Mucosa of descending colon (tissue), 3 donors: ENCODE data around the gene SELENOP. TPM values are rescaled to one million over a fixed set of nuclear protein-coding genes. Genes with fewer than 3 reads are reported as not detected.

ENCODE experiments used
- ATAC-seq: fragments of 200-7000 bp; cut with Tn5 transposase; one replicate; pipeline ENCODE4 v1.9.1; 2020; ENCODE audit warnings: mild to moderate bottlenecking, moderate library complexity
- DNase-seq, 3 donors: peaks; one replicate each; pipeline ENCODE4 v3.0.0-alpha.2; 2020
- H3K36me3 ChIP-seq: fragments of 200-600 bp; one replicate; pipeline ENCODE4 v1.8.0; 2021; ENCODE audit warnings: low read depth, mild to moderate bottlenecking
- H3K4me1 ChIP-seq: fragments of 200-600 bp; one replicate; pipeline ENCODE4 v1.8.0; 2021; ENCODE audit warnings: low read depth, mild to moderate bottlenecking
- H3K4me3 ChIP-seq: fragments of 200-600 bp; one replicate; pipeline ENCODE4 v1.8.0; 2021; ENCODE audit warnings: mild to moderate bottlenecking
- H3K9me3 ChIP-seq: fragments of 200-600 bp; one replicate; pipeline ENCODE4 v1.8.0; 2021; ENCODE audit warnings: mild to moderate bottlenecking
- CTCF ChIP-seq: fragments of 200-600 bp; IDR thresholded peaks from one replicate; pipeline ENCODE4 v1.8.0; 2022; ENCODE audit warnings: antibody characterized with exemption, mild to moderate bottlenecking
- intact Hi-C, 2 donors: fragments of 100-400 bp; cut with DNase I in 1 of 2; cut with micrococcal nuclease in 1 of 2; formaldehyde crosslinking; loops; one replicate each; pipeline versions ENCODE4 v1.11.0 to v1.11.1; 2022; cut with DNase I, micrococcal nuclease
- long read RNA-seq, 2 donors: library from polyadenylated mRNA; unstranded; transcript quantifications; one replicate each; pipeline ENCODE4 v2.0.0, GENCODE V29; 2019 to 2021
- total RNA-seq, 3 donors: library from RNA; stranded (reverse); fragmentation: NEBNext Ultra II Directional in 2 of 3; extraction: Animal tissue kit (Norgen Biotek cat#: 25700) in 2 of 3; gene quantifications; one replicate each; pipeline versions ENCODE4 v1.2.1 to v1.2.4, GENCODE V29; 2021 to 2023
- donor health status: DM: no; HTN: no; CAD: no; lungs with moderate emphysema.
- donor health status: DM: no; HTN: no; CAD: no.
- donor health status: DM: no; HTN: yes; CAD: no.

Gene SELENOP
- 1,000 to 10,000 TPM; 1,113 to 2,199 (median 1,750) TPM for total RNA-seq
- long read RNA-seq, donor 1, transcript SELENOP-209 (6 exons, 1,853 nt): minor isoform, 159 of 1,582 reads
- long read RNA-seq, donor 1, transcript SELENOP-208 (6 exons, 787 nt): minor isoform, 29 of 1,582 reads
- long read RNA-seq, donor 1, transcript SELENOP-214 (5 exons, 2,243 nt): major isoform, 1,267 of 1,582 reads
- long read RNA-seq, donor 1, transcript SELENOP-202 (3 exons, 799 nt): minor isoform, 10 of 1,582 reads
- long read RNA-seq, donor 1, partial matches to known transcripts: 16 of 1,582 reads
- long read RNA-seq, donor 1, other reads (novel, unspliced or antisense): 90 of 1,582 reads
- long read RNA-seq, donor 2, transcript SELENOP-209 (6 exons, 1,853 nt): minor isoform, 405 of 2,203 reads
- long read RNA-seq, donor 2, transcript SELENOP-208 (6 exons, 787 nt): minor isoform, 29 of 2,203 reads
- long read RNA-seq, donor 2, transcript SELENOP-214 (5 exons, 2,243 nt): major isoform, 1,354 of 2,203 reads
- long read RNA-seq, donor 2, transcript SELENOP-202 (3 exons, 799 nt): minor isoform, 15 of 2,203 reads
- long read RNA-seq, donor 2, partial matches to known transcripts: 64 of 2,203 reads
- long read RNA-seq, donor 2, other reads (novel, unspliced or antisense): 329 of 2,203 reads

DNA sequence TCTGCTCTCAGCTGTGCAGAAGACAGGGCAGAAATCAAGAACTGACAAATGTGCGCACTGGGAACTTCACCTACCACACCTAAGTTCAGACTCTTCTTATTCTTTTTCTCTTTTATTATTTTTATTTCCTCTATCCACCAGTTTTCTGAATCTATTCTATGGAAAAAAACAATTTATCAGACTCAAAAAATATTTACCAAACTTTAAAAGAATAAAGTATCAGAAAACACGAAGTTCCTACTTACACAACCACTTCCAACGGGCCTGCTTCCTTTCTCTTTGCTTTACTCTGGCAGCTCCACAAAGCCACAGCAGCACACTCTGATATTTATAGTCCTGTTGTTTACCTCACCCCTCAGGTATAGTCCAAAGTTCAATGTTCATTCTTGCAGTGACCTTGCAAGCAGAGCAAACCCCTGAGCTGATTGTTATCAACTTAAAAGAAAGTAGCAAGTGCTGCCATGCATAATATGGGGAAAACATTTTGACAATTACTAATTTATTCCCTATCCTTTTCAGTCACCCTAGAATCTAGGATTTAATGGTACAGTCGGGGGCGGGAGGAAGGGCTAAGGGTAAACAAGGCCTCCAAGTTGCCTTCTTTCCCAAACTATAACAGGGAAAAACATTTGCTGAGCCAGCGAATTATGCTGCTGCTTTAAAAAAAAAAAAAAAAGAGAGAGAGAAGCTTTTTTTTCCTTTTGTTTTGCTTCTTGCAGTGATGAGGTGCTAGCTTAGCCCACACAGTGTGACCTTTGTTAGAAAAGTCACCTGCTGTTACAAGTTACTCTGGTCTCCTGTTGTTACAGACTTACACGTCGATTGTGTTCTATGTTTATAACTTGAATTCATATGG lies at the start of gene SELENOP:
Gene SELENOP (minus strand): TSS at position 302 of the 856 bp plus-strand sequence. CDS start 3,539 bp downstream, outside the sequence.
- Histone ChIP-seq H3K9me3 (no peaks in the 10 kb centered on the region), H3K4me3 (peak within 1 kb of the TSS; percentile 20), H3K4me1 (peaks cover 8% of the 10 kb centered on the region), H3K36me3 (peaks cover 4% of the 10 kb centered on the region)
- ATAC-seq (peak; percentile 96), DNase-seq (peak in 1 of 3 donors; percentile 80)
- no peak for TF ChIP-seq CTCF
- intact Hi-C loops: no loop called here

GRCh38 chr5:42858687-42859086 lies 47.0 kb upstream of the SELENOP start:
- peak; percentile 52 for ATAC-seq
- Histone ChIP-seq H3K4me1 (peaks cover 13% of the 10 kb centered on the region), H3K9me3 (no peaks in the 10 kb centered on the region), H3K4me3 (no peak overlapping the region), H3K36me3 (no peaks in the 10 kb centered on the region)
- DNase-seq: peak in 1 of 3 donors; percentile 35
- TF ChIP-seq CTCF: no peak
- intact Hi-C loops: no loop called here

DNA sequence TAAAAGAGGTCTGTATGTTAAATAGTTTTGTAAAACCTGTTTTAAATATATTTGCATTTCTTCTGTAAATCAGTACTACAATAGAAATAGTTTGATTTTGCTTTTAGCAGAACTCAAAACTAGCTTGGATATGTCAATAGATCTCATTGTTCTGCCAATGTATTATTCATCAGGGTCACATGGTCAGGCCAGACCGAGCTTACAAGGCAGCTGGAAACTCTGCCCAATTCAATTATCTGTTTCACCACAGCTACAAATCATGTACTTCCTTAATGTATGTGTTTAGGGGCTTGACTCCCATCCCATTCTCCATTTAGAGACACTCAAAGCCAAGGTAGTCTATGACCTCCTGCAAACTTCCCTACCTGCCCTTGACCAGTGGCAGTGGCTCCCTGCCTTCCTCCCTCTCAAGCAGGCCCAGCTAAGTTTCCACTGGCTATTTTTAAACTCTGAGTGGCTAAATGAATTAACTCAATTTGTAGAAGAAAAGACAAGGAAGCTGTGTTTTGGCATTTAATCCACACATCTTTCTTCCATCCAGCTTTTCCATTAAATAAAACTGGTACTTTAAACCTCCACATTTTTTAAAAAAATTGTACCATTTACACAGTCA lies 46.4 kb upstream of the SELENOP start:
- intact Hi-C loops: no loop called here
- no peak for DNase-seq
- TF ChIP-seq CTCF: no peak
- Histone ChIP-seq H3K4me1 (peaks cover 18% of the 10 kb centered on the region), H3K36me3 (no peaks in the 10 kb centered on the region), H3K4me3 (no peak overlapping the region), H3K9me3 (no peaks in the 10 kb centered on the region)
- ATAC-seq: peak; percentile 56

DNA sequence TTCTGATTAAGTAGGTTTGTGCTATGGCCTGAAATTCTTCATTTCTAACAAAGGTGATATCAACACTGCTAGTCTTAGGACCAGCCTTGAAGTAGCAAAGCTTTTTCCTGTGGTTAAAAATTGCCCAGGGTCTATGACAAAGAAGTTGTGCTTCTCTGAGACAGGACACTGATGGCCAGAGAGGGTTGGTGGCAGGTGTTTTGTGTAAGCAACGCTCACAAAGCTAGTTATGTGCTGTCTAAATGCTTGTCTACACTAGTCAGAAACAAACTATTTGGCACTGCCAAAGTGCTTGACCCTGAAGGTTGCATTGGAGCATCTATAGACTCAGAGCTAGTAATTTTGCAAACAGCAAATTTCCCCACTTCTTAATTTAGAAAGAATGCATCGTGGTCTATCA lies 44.1 kb upstream of the SELENOP start:
- ATAC-seq: no peak
- Histone ChIP-seq H3K4me3 (no peak overlapping the region), H3K9me3 (no peaks in the 10 kb centered on the region), H3K4me1 (peaks cover 26% of the 10 kb centered on the region), H3K36me3 (no peaks in the 10 kb centered on the region)
- no peak for TF ChIP-seq CTCF
- intact Hi-C loops: no loop called here
- DNase-seq: no peak

DNA sequence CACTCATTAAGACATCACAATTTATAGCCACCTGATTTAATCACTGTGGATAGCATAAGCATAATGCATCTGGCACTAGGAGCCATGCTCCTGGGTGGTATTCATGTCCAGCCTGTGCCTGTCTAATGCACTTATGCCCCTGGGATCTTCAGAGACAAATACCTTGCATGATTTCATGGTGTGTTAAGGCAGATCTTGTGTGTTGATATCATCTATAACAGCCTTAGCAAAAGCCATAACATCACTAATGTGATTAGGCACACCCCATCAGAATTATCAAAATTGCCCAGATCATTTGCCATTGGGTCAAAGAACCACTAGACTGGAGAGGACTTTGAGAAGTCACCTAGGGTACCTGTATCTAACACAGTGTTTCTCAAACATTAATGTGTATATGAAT lies 43.7 kb upstream of the SELENOP start:
- peaks cover 26% of the 10 kb centered on the region for H3K4me1 ChIP-seq
- intact Hi-C loops: no loop called here
- no peak for ATAC-seq
- TF ChIP-seq CTCF: no peak
- H3K4me3 ChIP-seq: no peak overlapping the region
- no peaks in the 10 kb centered on the region for H3K36me3 ChIP-seq
- no peaks in the 10 kb centered on the region for H3K9me3 ChIP-seq
- no peak for DNase-seq
